Stimulated activated memory B cell treated with anti-CD40 and anti-IgM and Interleukin-4, amounts not matched to agents 10 μg/mL and 1 μg/mL and 100 μg/mL, for 72 hours (primary cell): ENCODE data around the gene SFT2D3.

Experiments used
- ATAC-seq: fragments of 150-1000 bp; cut with Tn5 transposase; 2 replicates; pipeline ENCODE4 v1.10.0; 2021
- H3K27ac Mint-ChIP-seq: one replicate; pipeline ENCODE4 v1.8.0; 2022; ENCODE audit warnings: mild to moderate bottlenecking, mixed read lengths
- H3K27me3 Mint-ChIP-seq: one replicate; pipeline ENCODE4 v1.8.0; 2022; ENCODE audit warnings: mixed read lengths
- H3K36me3 Mint-ChIP-seq: one replicate; pipeline ENCODE4 v1.8.0; 2022; ENCODE audit warnings: mixed read lengths
- H3K4me1 Mint-ChIP-seq: one replicate; pipeline ENCODE4 v1.8.0; 2022; ENCODE audit warnings: mixed read lengths
- H3K4me3 Mint-ChIP-seq: one replicate; pipeline ENCODE4 v1.8.0; 2022; ENCODE audit warnings: mild to moderate bottlenecking, moderate library complexity, mixed read lengths
- H3K9me3 Mint-ChIP-seq: one replicate; pipeline ENCODE4 v1.8.0; 2022; ENCODE audit warnings: mixed read lengths

SFT2D3 gene

DNA sequence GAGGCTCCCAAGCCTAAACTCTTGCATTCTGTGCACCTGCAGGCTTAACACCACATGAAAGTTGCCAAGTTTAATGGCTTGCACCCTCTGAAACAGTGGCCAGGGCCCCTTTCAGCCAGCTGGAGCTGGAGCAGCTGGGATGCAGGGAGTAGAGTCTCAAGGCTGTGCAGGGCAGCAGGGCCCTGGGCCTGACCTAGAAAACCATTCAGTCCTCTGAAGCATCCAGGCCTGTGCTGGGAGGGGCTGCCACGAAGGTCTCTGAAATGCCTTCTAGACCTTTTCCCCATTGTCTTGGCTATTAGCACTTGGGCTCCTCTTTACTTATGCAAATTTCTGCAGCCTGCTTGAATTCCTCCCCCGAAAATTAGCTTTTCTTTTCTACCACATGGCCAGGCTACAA, 10.6 kb upstream of the SFT2D3 start:
- Mint-ChIP-seq H3K27ac (no peak overlapping the region), H3K27me3 (no peaks in the 10 kb centered on the region), H3K36me3 (peaks cover 17% of the 10 kb centered on the region), H3K4me3 (no peak overlapping the region), H3K9me3 (peaks cover 12% of the 10 kb centered on the region), H3K4me1 (no peaks in the 10 kb centered on the region)
- no peak for ATAC-seq

DNA sequence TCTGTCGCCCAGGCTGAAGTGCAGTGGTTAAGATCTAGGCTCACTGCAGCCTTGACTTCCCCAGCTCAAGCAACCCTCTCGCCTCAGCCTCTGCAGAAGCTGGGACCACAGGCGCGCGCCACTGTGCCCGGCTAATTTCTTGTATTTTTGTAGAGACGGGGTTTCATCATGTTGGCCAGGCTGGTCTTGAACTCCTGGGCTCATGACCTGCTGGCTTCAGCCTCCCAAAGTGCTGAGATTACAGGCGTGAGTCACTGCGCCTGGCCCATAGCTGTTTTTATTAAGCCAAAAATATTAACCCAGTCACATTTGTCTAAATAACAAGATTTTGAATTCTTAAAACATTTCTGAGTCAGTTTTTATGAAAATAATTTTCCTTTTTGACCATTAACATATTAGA, 6.3 kb upstream of the SFT2D3 start:
- no peaks in the 10 kb centered on the region for H3K27me3 Mint-ChIP-seq
- no peak overlapping the region for H3K4me3 Mint-ChIP-seq
- H3K36me3 Mint-ChIP-seq, result peaks cover 27% of the 10 kb centered on the region
- no peak for ATAC-seq
- no peak overlapping the region for H3K27ac Mint-ChIP-seq
- peaks cover 12% of the 10 kb centered on the region for H3K9me3 Mint-ChIP-seq
- peaks cover 1% of the 10 kb centered on the region for H3K4me1 Mint-ChIP-seq

DNA sequence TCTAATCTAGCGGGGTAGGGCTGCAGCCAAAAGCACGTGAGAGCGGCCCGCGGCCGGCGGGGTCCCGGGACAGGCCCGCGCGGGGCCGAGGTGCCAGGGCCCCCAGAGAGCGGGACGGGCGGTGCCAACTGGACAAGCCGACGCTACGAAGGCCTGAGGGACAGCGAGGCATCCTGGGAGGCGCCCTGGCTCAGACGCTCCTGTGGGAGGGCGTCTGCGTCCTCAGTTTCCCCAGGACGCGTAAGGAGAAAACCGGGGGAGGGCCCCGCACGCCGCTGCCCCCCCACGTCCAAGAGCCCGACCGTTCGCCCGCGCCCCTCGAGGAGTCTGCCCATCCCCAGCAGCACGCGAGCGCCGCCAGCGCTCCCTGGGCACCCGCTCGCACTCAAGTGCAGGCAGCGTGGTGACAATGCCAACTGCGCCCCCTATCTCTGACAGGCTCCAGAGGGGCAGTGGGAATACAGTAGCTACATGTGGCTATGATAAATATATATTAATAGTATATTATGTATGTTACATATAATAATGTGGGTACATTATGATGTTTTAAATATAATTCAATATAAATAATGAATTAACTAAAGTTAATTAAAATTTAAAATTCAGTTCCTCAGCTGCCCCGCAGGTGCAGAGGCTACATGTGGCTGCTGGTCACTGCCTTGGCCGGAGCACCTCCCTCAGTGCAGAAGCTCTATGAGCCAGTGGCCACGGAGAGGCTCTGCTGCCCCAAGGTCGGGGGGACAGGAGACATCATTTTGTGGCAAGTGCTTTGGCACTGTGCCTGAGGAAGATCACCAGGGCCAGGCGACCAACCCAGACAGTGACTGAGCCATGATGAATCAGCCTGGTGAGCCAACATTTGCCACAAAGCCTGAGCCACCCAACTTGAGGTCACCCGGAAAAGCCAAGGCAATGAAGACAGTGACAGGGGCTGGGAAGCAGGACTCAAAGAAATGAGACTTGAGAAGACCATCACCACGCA, 5.5 kb upstream of the SFT2D3 start:
- no peak overlapping the region for H3K4me3 Mint-ChIP-seq
- H3K36me3 Mint-ChIP-seq, result peaks cover 25% of the 10 kb centered on the region
- H3K27ac Mint-ChIP-seq, result no peak overlapping the region
- no peaks in the 10 kb centered on the region for H3K27me3 Mint-ChIP-seq
- H3K9me3 Mint-ChIP-seq, result peaks cover 12% of the 10 kb centered on the region
- peaks cover 9% of the 10 kb centered on the region for H3K4me1 Mint-ChIP-seq
- no peak for ATAC-seq

DNA sequence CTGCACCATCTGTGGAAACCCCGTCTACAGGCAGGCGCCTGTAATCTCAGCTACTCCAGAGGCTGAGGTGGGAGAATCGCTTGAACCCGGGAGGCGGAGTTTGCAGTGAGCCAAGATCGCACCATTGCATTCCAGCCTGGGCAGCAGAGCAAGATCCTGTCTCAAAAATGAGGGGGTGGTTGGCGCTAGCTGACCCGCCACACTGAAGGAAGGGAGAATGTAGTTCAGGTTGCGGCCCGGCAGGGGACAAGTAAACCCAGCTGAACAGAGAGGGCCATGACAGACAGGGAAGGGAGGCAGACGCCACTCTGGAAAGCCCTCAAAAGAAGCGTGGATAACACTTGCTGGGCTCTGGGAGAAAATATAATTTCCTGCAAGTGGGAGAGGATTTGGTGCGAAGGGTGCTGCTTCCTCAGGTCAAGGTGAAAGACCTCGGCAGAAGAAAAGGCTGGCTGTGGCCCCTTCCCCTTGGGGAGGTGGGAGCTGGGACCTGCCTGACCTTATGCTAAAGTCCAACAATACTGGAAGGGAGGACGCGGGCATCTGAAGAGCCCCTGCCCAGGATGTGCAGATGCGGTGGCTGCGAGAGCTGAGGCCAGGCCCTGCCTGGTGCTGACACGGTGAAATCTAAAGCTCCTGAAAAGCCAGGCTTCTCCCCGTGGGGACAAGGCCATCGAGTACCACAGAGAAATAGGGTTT, 3.7 kb upstream of the SFT2D3 start:
- Mint-ChIP-seq H3K9me3 (no peaks in the 10 kb centered on the region), H3K36me3 (peaks cover 10% of the 10 kb centered on the region), H3K4me3 (no peak overlapping the region), H3K27me3 (no peaks in the 10 kb centered on the region), H3K27ac (peak overlapping the region; percentile 28), H3K4me1 (peaks cover 19% of the 10 kb centered on the region)
- ATAC-seq, result no peak

DNA sequence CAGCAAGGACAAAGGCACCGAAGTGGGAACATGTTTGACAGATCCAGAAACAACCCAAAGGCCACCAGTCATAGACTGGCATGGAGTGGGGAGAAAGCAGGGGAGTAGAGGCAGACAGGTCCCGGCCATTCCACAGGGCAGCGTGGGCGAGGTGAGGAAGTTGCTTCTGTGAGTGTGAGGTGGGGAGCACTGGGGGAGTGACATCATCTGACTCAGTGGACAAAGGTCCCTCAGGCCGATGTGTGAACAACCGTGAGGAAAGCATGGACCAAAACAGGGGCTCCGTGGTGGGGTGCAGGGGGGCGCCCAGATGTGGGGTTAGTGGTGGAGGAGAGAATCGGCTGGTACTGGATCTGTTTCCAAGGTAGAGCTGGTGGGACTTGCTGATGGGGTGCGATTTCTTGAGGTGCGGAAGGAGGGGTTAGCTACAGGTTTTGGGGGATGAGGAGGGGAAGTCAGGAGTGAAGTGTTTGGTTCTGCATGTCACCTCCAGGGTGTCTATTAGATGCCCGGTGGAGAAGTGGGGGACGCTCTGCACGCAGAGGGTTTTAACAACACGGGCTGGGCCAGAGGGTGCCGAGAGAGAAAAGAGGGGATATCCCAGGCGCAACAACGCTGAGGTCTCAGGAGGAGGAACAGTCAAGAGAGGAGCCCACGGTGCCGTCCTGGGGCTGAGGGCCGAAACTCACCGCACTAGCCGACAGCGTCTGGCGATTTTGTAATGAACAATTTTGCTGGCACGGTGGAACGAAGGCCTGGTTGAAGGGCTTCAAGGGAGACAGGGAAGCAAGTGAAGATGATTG, 2.5 kb upstream of the SFT2D3 start:
- Mint-ChIP-seq H3K27me3 (no peaks in the 10 kb centered on the region), H3K4me3 (no peak overlapping the region), H3K36me3 (peaks cover 10% of the 10 kb centered on the region), H3K4me1 (peaks cover 22% of the 10 kb centered on the region), H3K9me3 (no peaks in the 10 kb centered on the region), H3K27ac (peak overlapping the region; percentile 64)
- ATAC-seq, result no peak

DNA sequence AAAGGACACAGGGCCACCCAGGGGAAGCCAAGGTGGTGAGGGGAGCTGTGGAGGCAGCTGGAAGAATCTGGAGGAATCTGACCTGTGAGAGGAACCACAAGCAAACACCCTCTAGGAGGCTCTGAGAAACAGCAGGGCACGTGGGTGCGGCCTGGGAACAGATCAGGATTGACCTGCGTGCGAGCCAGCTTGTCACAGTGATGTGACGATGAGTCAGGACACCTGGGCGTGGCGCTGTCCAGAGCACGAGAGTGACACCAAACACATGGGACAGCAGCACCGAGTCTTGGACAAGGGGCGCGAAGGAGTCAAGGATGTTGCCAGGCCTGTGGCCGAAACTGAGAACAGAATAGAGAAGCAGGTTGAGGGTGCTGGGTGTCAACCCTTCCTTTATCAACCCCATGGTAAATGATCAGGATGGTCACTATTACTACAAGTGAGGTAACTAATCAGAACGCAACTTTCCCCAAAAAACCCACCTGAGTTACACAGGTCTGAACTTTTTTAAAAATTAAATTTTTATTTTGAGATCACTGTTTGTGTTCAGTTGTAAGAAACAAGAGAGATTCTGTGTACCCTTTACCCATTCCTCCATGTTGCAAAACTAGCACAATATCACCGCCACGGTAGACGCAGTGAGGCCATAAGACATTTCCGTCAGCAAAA, 637 bp upstream of the SFT2D3 start:
- Mint-ChIP-seq H3K4me3 (peak overlapping the region; percentile 87), H3K36me3 (peaks cover 20% of the 10 kb centered on the region), H3K4me1 (peaks cover 37% of the 10 kb centered on the region), H3K27ac (peak overlapping the region; percentile 99), H3K9me3 (no peaks in the 10 kb centered on the region), H3K27me3 (no peaks in the 10 kb centered on the region)
- ATAC-seq, result peak; percentile 82

DNA sequence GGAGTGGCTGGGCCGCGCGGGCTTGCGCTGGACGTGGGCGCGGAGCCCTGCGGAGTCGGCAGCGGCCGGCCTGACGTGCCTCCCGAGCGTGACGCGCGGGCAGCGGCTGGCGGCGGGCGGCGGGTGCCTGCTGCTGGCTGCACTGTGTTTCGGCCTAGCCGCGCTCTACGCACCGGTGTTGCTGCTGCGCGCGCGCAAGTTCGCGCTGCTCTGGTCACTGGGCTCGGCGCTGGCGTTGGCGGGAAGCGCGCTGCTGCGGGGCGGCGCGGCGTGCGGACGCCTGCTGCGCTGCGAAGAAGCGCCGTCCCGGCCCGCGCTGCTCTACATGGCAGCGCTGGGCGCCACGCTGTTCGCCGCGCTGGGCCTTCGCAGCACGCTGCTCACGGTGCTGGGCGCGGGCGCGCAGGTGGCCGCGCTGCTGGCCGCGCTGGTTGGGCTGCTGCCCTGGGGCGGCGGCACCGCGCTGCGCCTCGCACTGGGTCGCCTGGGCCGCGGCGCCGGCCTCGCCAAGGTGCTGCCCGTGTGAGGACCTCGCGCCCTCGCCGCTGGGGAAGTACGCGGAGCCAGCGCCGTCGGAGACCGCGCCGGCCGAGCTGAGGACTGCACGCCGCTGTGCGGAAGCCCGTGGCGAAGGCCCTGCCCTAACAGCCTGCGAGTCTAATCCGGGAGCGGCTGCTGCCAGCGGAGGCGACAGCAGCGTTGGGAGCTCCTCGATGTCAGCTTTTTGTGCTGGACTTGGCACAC, 526 bp downstream of the SFT2D3 start:
- Mint-ChIP-seq H3K27ac (peak overlapping the region; percentile 99), H3K27me3 (no peaks in the 10 kb centered on the region), H3K4me1 (peaks cover 37% of the 10 kb centered on the region), H3K36me3 (peaks cover 28% of the 10 kb centered on the region), H3K4me3 (peak overlapping the region; percentile 87), H3K9me3 (no peaks in the 10 kb centered on the region)
- ATAC-seq, result peak; percentile 78

DNA sequence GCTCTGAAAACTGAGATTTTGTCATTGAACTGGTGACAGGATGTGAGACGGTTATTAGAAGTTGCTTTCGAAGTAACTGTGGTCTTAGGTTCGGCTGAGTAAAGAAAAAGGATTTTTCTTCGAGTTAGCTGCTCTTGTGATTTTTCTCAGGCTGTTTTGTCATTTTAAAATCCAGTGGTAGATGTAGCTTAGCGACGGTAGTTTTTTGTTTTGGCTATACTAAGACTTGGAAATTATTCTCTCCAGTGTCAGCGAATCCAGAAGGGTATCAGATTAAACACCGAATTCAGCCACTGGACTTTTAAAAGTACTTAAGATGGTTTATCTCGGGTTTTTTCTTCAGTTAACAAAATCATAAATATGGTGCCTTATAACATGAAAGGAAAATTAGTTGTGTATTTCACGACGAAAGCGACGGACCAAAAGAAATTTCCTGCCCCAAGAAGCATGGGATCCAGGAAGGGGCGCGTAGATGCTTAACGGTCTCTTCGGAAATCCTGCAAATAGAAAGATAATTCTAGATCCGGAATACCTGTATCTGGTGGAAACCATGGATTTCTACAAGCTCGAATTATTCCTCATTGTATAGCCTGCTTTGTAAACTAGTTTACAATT, 1.2 kb downstream of the SFT2D3 start:
- Mint-ChIP-seq H3K27ac (peak overlapping the region; percentile 99), H3K4me3 (peak overlapping the region; percentile 85), H3K27me3 (no peaks in the 10 kb centered on the region), H3K36me3 (peaks cover 30% of the 10 kb centered on the region), H3K4me1 (peaks cover 37% of the 10 kb centered on the region), H3K9me3 (no peaks in the 10 kb centered on the region)
- no peak for ATAC-seq

DNA sequence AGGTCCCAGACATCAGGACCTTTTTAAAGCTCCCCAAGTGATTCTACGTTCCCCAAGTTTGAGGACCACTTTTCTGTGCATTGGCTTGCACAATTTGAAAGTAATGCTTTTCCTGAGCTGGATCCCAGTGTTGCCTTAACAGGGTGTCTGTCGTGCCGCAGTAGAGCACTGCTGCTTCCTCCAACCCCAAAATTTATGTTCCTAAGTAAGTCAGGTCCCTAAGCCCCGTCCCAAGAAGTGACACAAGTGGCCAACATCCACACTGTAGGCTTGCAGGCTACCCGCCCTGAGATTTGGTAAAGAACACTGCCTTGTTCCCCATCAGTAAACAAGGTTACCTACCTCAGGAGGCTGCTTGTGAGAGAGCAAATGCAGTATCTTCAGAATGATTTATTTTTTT, 2.0 kb downstream of the SFT2D3 start:
- no peaks in the 10 kb centered on the region for H3K27me3 Mint-ChIP-seq
- no peak for ATAC-seq
- no peak overlapping the region for H3K4me3 Mint-ChIP-seq
- H3K27ac Mint-ChIP-seq, result no peak overlapping the region
- peaks cover 36% of the 10 kb centered on the region for H3K36me3 Mint-ChIP-seq
- H3K9me3 Mint-ChIP-seq, result no peaks in the 10 kb centered on the region
- peaks cover 37% of the 10 kb centered on the region for H3K4me1 Mint-ChIP-seq

DNA sequence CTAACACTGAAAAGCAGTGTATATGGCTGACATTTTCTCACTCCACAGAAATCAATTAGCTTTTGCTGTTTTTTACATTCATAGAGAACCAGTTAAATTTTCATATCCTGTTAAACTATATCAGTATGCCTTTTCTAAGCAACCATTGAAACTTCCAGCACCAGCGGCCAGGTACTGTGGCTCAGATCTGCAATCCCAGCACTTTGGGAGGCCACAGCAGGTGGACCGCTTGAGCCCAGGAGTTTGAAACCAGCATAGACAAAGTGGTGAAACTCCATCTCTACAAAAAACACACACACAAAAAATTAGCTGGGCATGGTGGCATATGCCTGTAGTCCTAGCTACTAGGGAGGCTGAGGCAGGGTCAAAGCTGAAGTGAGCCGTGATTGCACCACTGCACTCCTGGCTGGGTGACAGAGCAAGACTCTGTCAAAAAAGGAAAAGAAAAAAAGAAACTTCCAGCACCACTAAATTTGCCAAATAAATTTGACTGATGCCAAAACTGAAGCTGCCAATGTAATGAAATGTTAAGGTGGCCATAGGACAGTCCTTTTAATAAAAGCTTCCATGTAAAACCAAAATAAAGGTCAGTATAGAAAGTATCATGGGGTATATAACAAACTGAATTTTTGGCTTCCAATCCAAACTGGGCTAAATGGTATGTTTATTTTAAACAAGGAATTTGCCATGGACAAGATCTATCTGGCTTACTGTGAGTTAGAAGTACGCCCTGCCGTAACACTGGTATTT, 3.5 kb downstream of the SFT2D3 start:
- Mint-ChIP-seq H3K27me3 (no peaks in the 10 kb centered on the region), H3K4me3 (no peak overlapping the region), H3K9me3 (no peaks in the 10 kb centered on the region), H3K4me1 (peaks cover 37% of the 10 kb centered on the region), H3K27ac (no peak overlapping the region), H3K36me3 (peaks cover 43% of the 10 kb centered on the region)
- ATAC-seq, result no peak

DNA sequence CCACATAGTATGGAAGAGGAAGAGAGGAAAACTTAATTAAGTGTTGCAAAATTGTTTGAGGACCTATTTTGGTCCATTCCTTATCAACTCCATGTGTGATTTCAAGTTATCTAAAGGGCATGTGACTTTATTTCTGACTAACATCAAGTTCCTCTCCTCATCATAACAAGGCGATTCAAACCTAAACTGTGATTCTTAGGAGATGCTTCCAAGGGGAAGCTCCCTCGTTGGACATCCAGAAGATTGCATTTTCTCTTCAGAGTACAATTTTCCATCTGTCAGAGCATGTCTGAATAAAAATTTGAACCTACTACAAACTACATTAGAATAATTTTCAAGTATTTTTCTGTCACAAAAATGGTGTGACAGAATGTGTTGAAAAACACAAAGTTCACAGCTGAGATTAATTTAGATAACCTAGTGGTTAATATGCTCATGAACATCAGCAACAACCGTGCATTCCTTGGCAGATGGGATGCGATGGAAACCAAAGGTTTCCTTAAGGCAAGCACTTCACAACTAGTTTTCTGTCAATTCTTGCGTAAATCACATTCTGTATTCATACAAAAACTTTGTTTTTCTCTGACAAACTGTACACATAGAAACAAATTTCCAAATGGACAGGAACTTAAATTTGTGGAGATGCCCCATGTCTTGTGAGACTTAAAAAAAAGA, 4.2 kb downstream of the SFT2D3 start:
- no peak overlapping the region for H3K27ac Mint-ChIP-seq
- no peak for ATAC-seq

DNA sequence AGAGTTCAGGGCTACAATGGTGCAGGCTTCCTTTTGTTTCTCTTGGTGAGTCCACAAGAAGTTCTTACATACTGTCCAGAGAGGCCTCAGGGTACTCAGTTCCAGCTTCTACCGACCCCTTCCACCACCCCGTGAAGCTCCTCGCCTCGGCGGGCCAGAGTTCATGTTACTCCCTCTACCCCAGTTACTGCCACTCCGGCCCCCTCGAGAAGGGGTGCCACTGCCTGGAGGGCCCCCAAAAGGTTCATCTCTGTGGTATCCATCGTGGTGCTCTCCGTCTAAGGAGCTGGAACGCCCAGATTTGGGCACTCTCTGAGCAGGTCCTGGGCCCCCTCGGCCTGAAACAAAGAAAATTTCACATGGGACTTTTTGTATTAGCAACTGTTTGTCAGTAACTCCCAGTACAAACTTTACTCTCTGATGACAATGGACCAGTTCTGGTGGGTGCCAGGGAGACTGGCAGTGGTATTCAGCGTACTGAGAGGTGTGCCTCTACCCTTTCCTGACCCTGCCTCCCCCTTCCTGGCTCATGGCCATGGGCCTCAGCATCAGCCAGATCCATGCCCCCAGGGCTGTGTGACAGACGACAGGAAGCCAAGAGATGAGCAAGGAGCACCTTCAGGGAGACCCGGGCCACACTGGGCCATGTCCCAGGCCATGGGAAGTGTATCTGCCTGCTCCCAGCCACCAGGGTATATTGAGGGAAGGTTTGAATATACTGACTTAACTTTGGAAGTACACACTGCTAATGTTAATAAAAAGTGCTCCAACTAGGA, 5.1 kb downstream of the SFT2D3 start:
- Mint-ChIP-seq H3K27ac (no peak overlapping the region), H3K36me3 (peaks cover 53% of the 10 kb centered on the region), H3K27me3 (no peaks in the 10 kb centered on the region), H3K4me3 (no peak overlapping the region), H3K9me3 (no peaks in the 10 kb centered on the region), H3K4me1 (peaks cover 24% of the 10 kb centered on the region)
- ATAC-seq, result no peak

More for the DNA sequence above, 4.2 kb downstream of the SFT2D3 start:
- peaks cover 30% of the 10 kb centered on the region for H3K4me1 Mint-ChIP-seq
- no peaks in the 10 kb centered on the region for H3K27me3 Mint-ChIP-seq
- no peaks in the 10 kb centered on the region for H3K9me3 Mint-ChIP-seq
- H3K4me3 Mint-ChIP-seq, result no peak overlapping the region
- peaks cover 48% of the 10 kb centered on the region for H3K36me3 Mint-ChIP-seq
